Activated CD8-positive, alpha-beta memory T cell treated with anti-CD3 and anti-CD28 coated beads, Interleukin-2, amount 10 ng/mL, durations not matched to agents 7 days and 5 days (primary cell): ENCODE results near the gene SMOC1. TPM values are rescaled to one million over a fixed set of nuclear protein-coding genes. Genes with fewer than 3 reads are reported as not detected.
A peak's percentile ranks its signal among the peaks of the same experiment; 100 is the strongest.

Source experiments
- ATAC-seq: fragments of 150-1000 bp; cut with Tn5 transposase; one replicate; pipeline ENCODE4 v1.10.0; 2021; ENCODE audit warnings: moderate library complexity
- CTCF ChIA-PET: fragments of 350-600 bp; sonication (Branson Sonifier 250); formaldehyde crosslinking; loops from one replicate; lab custom pipeline; 2021; ENCODE audit warnings: antibody characterized with exemption; lab: Charles Lee
- DNase-seq: peaks from one replicate; pipeline ENCODE4 v3.0.0-alpha.2; 2020
- H3K27ac Mint-ChIP-seq: one replicate; pipeline ENCODE4 v1.8.0; 2021; ENCODE audit warnings: mild to moderate bottlenecking, mixed read lengths
- H3K27me3 Mint-ChIP-seq: one replicate; pipeline ENCODE4 v1.8.0; 2021; ENCODE audit warnings: mixed read lengths
- H3K36me3 Mint-ChIP-seq: one replicate; pipeline ENCODE4 v1.8.0; 2021; ENCODE audit warnings: mild to moderate bottlenecking, mixed read lengths
- H3K4me1 Mint-ChIP-seq: one replicate; pipeline ENCODE4 v1.8.0; 2021; ENCODE audit warnings: mixed read lengths
- H3K4me3 Mint-ChIP-seq: one replicate; pipeline ENCODE4 v1.8.0; 2021; ENCODE audit warnings: mild to moderate bottlenecking, moderate library complexity, mixed read lengths
- H3K9me3 Mint-ChIP-seq: one replicate; pipeline ENCODE4 v1.8.0; 2022; ENCODE audit warnings: low read depth, mixed read lengths
- total RNA-seq, 2 experiments: library from RNA; stranded (reverse); gene quantifications; one replicate each; pipeline ENCODE4 v1.2.3, GENCODE V29; 2021

Gene SMOC1
- total RNA-seq, 2 experiments from 2014 or later = not detected

GRCh38 chr14:69852531-69853321 lies 26.5 kb upstream of the SMOC1 start:
- Mint-ChIP-seq H3K4me3 (no peak overlapping the region), H3K9me3 (no peaks in the 10 kb centered on the region), H3K4me1 (no peaks in the 10 kb centered on the region), H3K27me3 (peaks cover 38% of the 10 kb centered on the region), H3K27ac (no peak overlapping the region), H3K36me3 (no peaks in the 10 kb centered on the region)
- CTCF ChIA-PET = no interaction called here
- ATAC-seq (no peak), DNase-seq (no peak)

DNA sequence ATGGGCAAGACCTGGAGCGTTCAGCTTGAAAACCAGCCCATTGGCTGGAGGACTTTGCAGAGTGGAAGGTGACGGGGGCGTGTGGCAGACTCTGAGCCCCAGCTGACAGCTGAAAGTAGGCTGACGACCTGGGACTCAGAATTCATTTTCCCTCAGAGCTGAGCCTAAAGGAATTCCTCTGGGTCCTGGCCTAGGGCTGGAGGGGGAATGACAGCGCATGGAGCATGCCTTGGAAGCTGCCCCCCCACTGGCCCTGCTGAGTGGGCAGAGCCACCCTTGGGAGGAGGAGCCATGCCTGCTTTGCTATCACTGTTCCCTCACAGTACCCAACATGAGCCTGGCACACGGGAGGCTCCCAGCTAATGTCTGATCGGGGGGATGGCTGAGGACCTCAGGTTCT lies 25.4 kb upstream of the SMOC1 start:
- no peaks in the 10 kb centered on the region for H3K4me1 Mint-ChIP-seq
- ATAC-seq (no peak), DNase-seq (peak; percentile 37)
- H3K36me3 Mint-ChIP-seq = no peaks in the 10 kb centered on the region
- peaks cover 38% of the 10 kb centered on the region for H3K27me3 Mint-ChIP-seq
- no peak overlapping the region for H3K27ac Mint-ChIP-seq
- H3K4me3 Mint-ChIP-seq = no peak overlapping the region
- CTCF ChIA-PET = interaction anchor here (1.3 kb wide), 1 partner anchor 9 kb away, joined by 3 read pairs; no protein-coding TSS in a partner anchor
- no peaks in the 10 kb centered on the region for H3K9me3 Mint-ChIP-seq

DNA sequence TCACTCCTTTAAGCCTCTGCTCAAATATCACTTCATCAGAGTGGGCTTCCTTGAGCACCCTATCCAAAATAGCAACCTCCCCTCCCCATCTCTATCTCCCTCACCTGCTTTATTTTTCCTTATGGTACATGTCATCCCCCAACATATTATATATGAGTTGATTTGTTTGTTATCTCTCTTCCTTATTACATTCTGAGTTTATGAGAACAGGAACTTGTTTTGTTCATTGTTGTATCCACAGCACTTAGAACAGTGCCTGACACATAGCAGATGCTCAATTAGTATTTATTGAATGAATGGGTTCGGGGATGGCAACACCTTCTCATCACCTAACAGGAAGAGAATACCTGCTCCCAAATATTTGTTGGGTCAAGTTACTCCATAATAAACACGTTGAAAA lies 24.6 kb upstream of the SMOC1 start:
- CTCF ChIA-PET = interaction anchor here (1.3 kb wide), 1 partner anchor 9 kb away, joined by 3 read pairs; no protein-coding TSS in a partner anchor
- H3K27ac Mint-ChIP-seq = no peak overlapping the region

GRCh38 chr14:69855180-69855832 lies 23.9 kb upstream of the SMOC1 start:
- H3K4me1 Mint-ChIP-seq = no peaks in the 10 kb centered on the region
- CTCF ChIA-PET = no interaction called here
- no peak for ATAC-seq
- H3K27ac Mint-ChIP-seq = no peak overlapping the region
- DNase-seq = peak; percentile 16
- H3K9me3 Mint-ChIP-seq = no peaks in the 10 kb centered on the region
- peaks cover 38% of the 10 kb centered on the region for H3K27me3 Mint-ChIP-seq
- H3K4me3 Mint-ChIP-seq = no peak overlapping the region
- H3K36me3 Mint-ChIP-seq = no peaks in the 10 kb centered on the region

More for the DNA sequence above, 24.6 kb upstream of the SMOC1 start:
- no peak overlapping the region for H3K4me3 Mint-ChIP-seq
- H3K36me3 Mint-ChIP-seq = no peaks in the 10 kb centered on the region
- no peaks in the 10 kb centered on the region for H3K4me1 Mint-ChIP-seq
- ATAC-seq (no peak), DNase-seq (no peak)
- H3K9me3 Mint-ChIP-seq = no peaks in the 10 kb centered on the region
- H3K27me3 Mint-ChIP-seq = peaks cover 38% of the 10 kb centered on the region

DNA sequence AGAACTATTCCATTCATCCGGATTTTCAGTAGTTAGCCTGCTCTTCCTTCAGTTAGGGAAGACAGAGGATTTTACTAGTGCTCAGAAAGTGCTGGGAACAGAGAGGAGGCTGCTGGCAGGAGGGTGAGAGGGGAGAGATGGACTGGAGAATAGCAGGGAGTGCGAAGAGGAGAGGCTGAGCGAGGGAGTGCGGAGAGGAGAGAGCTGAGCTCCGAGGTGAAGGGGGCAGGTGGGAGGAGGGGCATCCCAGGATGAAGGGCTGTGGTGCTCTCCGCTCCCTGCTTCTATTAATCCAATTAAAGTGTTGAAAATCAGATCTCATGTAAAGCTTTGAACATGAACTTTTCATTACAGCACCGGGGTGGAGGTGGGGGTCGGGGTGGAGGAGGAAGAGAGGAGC lies 20.4 kb upstream of the SMOC1 start:
- Mint-ChIP-seq H3K27me3 (peaks cover 23% of the 10 kb centered on the region), H3K36me3 (no peaks in the 10 kb centered on the region)
- ATAC-seq = no peak

DNA sequence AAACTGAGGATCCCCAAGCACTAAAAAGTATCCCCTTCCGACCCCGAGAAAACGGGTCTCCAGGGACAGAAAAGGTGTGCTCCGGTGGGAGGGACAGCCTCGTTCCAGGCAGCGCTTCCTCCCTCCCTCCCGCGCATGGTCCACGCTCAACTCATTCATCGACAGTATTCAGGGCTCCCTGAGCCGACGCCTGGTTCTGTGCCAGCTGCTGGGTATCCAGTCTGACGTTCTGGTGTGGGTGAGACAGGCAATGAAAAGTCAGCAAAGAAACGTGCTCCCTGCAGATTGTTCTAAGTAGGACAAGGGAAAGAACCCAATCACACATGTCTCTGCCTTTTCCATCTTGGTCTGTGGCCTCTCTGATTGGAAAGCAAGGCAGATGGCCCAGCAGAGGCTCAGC lies 19.6 kb upstream of the SMOC1 start:
- ATAC-seq = no peak
- peaks cover 20% of the 10 kb centered on the region for H3K27me3 Mint-ChIP-seq
- H3K4me3 Mint-ChIP-seq = no peak overlapping the region
- DNase-seq = peak; percentile 22
- H3K27ac Mint-ChIP-seq = no peak overlapping the region
- CTCF ChIA-PET = no interaction called here
- no peaks in the 10 kb centered on the region for H3K4me1 Mint-ChIP-seq
- H3K36me3 Mint-ChIP-seq = no peaks in the 10 kb centered on the region
- H3K9me3 Mint-ChIP-seq = no peaks in the 10 kb centered on the region

More for the DNA sequence above, 20.4 kb upstream of the SMOC1 start:
- CTCF ChIA-PET = no interaction called here
- Mint-ChIP-seq H3K4me1 (no peaks in the 10 kb centered on the region), H3K9me3 (no peaks in the 10 kb centered on the region), H3K27ac (no peak overlapping the region), H3K4me3 (no peak overlapping the region)
- peak; percentile 2 for DNase-seq

- H3K27ac Mint-ChIP-seq = no peak overlapping the region
- no peak overlapping the region for H3K4me3 Mint-ChIP-seq
- H3K36me3 Mint-ChIP-seq = no peaks in the 10 kb centered on the region
- ATAC-seq = no peak
- CTCF ChIA-PET = no interaction called here
- H3K9me3 Mint-ChIP-seq = no peaks in the 10 kb centered on the region
- no peaks in the 10 kb centered on the region for H3K4me1 Mint-ChIP-seq
- peak; percentile 22 for DNase-seq
- H3K27me3 Mint-ChIP-seq = peaks cover 18% of the 10 kb centered on the region
These were observed 19.0 kb upstream of the SMOC1 start for GRCh38 chr14:69860221-69860620.

DNA sequence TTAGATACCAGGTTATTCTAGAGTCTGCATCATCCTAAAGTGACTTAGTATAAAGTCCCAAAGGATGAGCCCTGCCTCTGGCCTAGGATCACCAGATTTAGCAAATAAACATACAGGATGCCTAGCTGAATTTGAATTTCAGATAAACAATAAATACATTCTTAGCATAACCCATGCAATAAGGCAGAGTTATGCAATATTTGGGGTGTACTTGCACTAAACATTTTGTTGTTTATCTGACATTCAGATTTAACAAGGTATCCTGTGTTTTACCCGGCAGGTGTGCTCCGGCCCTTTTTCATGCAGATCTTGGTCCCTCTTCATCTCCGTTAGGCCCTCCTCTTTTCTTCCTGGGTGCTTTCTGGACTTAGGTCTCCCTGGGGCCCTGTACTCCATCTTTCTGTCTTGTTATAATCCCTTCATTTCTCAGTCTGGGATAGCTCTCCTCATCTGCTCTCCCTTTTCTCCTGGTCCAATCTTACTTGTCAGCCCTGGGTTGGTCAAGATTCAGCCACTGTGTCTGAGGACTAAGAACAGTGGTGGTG lies 18.1 kb upstream of the SMOC1 start:
- no peaks in the 10 kb centered on the region for H3K9me3 Mint-ChIP-seq
- peak; percentile 9 for DNase-seq
- no peak overlapping the region for H3K4me3 Mint-ChIP-seq
- no peak for ATAC-seq
- H3K4me1 Mint-ChIP-seq = no peaks in the 10 kb centered on the region
- no peak overlapping the region for H3K27ac Mint-ChIP-seq
- CTCF ChIA-PET = no interaction called here
- H3K36me3 Mint-ChIP-seq = no peaks in the 10 kb centered on the region
- H3K27me3 Mint-ChIP-seq = peaks cover 15% of the 10 kb centered on the region

GRCh38 chr14:69863083-69863482 lies 16.1 kb upstream of the SMOC1 start:
- no peak overlapping the region for H3K4me3 Mint-ChIP-seq
- no peak for DNase-seq
- no peak for ATAC-seq
- H3K9me3 Mint-ChIP-seq = no peaks in the 10 kb centered on the region
- H3K27ac Mint-ChIP-seq = no peak overlapping the region
- no peaks in the 10 kb centered on the region for H3K4me1 Mint-ChIP-seq
- peaks cover 20% of the 10 kb centered on the region for H3K27me3 Mint-ChIP-seq
- CTCF ChIA-PET = interaction anchor here (1.3 kb wide), 1 partner anchor 165 kb away, joined by 3 read pairs; no protein-coding TSS in a partner anchor
- H3K36me3 Mint-ChIP-seq = no peaks in the 10 kb centered on the region

GRCh38 chr14:69865701-69866365 lies 13.4 kb upstream of the SMOC1 start:
- Mint-ChIP-seq H3K4me3 (no peak overlapping the region), H3K27me3 (peaks cover 36% of the 10 kb centered on the region), H3K36me3 (no peaks in the 10 kb centered on the region), H3K27ac (no peak overlapping the region), H3K4me1 (no peaks in the 10 kb centered on the region), H3K9me3 (no peaks in the 10 kb centered on the region)
- DNase-seq = peak; percentile 26
- CTCF ChIA-PET = no interaction called here
- ATAC-seq = no peak

- Mint-ChIP-seq H3K4me3 (no peak overlapping the region), H3K4me1 (no peaks in the 10 kb centered on the region), H3K27me3 (peaks cover 48% of the 10 kb centered on the region), H3K36me3 (no peaks in the 10 kb centered on the region), H3K27ac (no peak overlapping the region), H3K9me3 (no peaks in the 10 kb centered on the region)
- ATAC-seq (no peak), DNase-seq (no peak)
- CTCF ChIA-PET = no interaction called here
These were observed 10.8 kb upstream of the SMOC1 start for GRCh38 chr14:69868363-69868963.

GRCh38 chr14:69870613-69871012 lies 8.6 kb upstream of the SMOC1 start:
- no peaks in the 10 kb centered on the region for H3K36me3 Mint-ChIP-seq
- no peak overlapping the region for H3K27ac Mint-ChIP-seq
- peaks cover 57% of the 10 kb centered on the region for H3K27me3 Mint-ChIP-seq
- no peak for DNase-seq
- no peak overlapping the region for H3K4me3 Mint-ChIP-seq
- CTCF ChIA-PET = interaction anchor here (1.0 to 1.4 kb wide), 2 partner anchors 52 to 158 kb away, joined by 3 to 5 read pairs; no protein-coding TSS in a partner anchor
- H3K4me1 Mint-ChIP-seq = no peaks in the 10 kb centered on the region
- no peak for ATAC-seq
- H3K9me3 Mint-ChIP-seq = no peaks in the 10 kb centered on the region
